ENCODE results near the gene PTPRC.
"Not testable (repeated sequence)": the region's sequence is repeated elsewhere in the genome, so short reads cannot be mapped to it uniquely, and the experiment has no call there.

Gene PTPRC, protein sequence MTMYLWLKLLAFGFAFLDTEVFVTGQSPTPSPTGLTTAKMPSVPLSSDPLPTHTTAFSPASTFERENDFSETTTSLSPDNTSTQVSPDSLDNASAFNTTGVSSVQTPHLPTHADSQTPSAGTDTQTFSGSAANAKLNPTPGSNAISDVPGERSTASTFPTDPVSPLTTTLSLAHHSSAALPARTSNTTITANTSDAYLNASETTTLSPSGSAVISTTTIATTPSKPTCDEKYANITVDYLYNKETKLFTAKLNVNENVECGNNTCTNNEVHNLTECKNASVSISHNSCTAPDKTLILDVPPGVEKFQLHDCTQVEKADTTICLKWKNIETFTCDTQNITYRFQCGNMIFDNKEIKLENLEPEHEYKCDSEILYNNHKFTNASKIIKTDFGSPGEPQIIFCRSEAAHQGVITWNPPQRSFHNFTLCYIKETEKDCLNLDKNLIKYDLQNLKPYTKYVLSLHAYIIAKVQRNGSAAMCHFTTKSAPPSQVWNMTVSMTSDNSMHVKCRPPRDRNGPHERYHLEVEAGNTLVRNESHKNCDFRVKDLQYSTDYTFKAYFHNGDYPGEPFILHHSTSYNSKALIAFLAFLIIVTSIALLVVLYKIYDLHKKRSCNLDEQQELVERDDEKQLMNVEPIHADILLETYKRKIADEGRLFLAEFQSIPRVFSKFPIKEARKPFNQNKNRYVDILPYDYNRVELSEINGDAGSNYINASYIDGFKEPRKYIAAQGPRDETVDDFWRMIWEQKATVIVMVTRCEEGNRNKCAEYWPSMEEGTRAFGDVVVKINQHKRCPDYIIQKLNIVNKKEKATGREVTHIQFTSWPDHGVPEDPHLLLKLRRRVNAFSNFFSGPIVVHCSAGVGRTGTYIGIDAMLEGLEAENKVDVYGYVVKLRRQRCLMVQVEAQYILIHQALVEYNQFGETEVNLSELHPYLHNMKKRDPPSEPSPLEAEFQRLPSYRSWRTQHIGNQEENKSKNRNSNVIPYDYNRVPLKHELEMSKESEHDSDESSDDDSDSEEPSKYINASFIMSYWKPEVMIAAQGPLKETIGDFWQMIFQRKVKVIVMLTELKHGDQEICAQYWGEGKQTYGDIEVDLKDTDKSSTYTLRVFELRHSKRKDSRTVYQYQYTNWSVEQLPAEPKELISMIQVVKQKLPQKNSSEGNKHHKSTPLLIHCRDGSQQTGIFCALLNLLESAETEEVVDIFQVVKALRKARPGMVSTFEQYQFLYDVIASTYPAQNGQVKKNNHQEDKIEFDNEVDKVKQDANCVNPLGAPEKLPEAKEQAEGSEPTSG (N-terminal part only)

DNA sequence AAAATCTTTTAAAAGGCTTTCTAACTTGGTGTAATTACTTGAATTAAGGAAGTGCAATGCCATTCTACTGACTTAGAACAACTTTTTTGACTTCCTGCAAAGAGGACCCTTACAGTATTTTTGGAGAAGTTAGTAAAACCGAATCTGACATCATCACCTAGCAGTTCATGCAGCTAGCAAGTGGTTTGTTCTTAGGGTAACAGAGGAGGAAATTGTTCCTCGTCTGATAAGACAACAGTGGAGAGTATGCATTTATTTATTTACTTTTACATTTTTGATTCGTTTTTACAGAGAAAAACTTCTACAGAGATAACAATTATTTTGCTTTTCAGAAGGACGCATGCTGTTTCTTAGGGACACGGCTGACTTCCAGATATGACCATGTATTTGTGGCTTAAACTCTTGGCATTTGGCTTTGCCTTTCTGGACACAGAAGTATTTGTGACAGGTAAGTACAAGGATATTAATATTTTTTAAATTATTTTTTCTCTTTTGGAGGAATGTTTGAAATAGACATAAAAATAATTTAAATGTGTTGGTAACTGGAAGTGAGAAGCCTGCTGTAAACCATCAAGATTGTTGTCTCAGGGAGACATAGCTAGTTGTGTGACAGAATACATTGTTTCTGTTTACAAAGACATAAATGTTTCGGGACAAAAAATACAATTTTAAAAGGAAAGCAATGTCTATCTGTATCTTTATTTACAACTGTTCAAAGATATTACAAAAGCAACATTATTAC is at the start of gene PTPRC:
Gene PTPRC, plus strand, starts transcription at position 147 of the 742 bp plus-strand sequence. Its CDS starts 229 bp downstream, at position 376.
- no peak for DNase-seq

DNA sequence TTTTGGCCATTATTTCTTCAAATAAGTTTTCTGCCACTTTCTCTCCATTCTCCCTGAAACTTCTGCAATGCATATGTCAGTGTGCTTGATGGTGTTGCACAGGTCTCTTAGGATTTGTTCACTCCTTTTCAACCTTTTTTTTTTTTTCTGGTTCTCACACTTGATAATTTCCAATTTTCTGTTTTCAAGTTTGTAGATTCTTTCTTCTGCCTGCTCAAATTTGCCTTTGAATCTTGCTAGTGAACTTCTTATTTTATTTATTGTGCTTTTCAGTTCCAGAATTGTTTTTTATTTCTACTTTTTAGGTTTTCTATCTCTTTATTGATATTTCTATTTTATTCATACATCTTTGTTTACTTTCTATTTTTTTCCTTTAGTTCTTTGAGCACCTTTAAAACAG is 48.4 kb upstream of the PTPRC start:
- no peak for DNase-seq

DNA sequence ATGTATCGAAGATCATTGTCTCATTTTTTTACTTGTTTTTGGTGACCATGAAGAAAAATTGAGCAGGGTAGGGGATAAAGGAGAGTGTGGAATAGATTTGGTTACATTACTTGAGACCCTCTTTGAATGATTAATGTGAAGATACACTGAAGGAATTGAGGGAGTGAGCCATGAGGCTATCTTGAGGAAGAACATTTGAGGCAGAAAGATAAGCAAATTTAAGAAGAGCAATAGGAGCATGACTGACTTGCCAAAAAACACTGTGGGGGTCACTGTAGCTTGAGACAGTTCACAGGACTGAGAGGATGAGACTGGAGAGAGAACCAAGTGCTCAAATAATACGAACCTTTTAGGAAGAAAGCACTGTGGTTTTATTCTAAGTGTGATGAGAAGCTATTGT is 43.1 kb upstream of the PTPRC start:
- no peak for DNase-seq

DNA sequence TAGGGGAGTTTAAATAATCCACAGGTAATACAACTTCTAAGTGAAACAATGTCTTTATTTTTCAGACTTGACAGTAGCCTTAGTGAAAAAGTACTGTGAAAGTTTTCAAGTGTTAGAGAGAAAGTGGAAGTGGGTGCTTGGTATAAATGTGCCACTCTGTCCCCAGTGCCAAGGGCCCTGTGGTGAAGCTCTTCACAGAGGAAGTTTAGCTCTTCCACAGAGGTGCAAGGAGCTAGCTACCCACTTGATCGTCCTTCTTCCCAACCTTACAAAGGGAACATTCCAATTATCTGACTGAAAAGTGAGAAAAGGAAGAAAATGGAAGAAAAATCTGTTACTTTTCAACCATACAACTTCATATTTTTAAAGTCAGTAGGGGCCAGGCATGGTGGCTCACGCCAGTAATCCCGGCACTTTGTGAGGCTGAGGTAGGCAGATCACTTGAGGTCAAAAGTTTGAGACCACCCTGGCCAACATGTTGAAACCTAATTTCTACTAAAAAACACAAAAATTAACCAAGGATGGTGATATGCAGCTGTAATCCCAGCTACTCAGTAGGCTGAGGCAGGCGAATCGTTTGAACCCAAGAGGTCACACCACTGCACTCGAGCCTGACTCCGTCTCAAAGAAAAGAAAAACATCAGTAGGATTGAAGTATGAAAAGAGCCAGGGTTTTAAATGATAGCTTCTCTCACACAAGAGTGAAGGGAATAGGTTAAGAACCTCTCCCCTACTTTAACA is 41.0 kb upstream of the PTPRC start:
- no peak for DNase-seq

DNA sequence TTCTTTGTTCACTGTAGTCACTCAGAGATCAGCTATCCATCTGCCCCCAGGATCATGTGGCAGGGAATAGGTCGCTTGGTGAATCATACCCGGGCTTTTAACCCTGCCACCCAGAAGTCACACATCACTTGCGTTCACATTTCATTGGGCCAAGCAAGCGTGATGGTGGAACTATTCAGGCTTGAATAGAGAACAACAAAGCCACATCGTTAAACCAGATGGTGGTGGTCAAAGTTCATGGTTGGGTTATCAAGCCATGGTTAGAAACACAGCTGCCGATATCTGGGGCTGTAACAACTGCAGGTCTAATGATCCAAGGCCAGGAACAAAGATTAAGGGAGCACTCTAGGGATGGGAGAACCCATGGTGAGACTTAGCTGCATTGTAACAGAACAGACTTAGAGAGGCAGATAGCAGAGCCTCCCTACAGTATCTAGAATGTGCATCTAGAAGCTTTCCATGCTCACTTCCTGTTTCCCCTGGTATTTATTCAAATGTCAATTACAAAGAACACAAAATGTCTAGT is 40.0 kb upstream of the PTPRC start:
- DNase-seq: no peak

DNA sequence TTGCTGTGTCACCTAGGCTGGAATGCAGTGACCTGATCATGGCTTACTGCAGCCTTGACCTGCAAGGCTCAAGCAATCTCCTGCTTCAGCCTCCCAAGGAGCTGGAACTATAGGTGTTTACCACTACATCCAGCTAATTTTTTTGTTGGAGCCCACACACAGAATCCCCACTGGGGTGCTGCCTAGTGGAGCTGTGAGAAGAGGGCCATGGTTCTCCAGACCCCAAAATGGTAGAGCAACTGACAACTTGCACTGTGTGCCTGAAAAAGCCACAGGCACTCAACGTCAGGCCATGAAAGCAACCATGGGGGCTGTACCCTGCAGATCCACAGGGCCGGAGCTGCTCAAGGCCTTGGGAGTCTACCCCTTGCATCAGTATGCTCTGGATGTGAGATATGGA is 39.1 kb upstream of the PTPRC start:
- no peak for DNase-seq

DNA sequence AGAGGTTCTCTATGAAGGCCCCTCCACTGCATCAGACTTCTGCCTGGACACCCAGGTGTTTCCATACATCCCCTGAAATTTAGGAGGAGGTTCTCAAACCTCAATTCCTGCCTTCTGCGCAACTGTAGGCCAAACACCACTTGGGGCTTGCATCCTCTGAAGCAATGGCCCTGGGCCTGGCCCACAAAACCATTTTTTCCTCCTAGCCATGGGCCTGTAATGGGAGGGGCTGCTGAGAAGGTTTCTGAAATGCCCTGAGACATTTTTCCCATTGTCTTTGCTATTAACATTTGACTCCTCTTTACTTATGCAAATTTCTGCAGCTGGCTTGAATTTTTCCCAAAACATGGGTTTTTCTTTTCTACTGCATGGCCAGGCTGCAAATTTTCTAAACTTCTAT is 37.9 kb upstream of the PTPRC start:
- no peak for DNase-seq

DNA sequence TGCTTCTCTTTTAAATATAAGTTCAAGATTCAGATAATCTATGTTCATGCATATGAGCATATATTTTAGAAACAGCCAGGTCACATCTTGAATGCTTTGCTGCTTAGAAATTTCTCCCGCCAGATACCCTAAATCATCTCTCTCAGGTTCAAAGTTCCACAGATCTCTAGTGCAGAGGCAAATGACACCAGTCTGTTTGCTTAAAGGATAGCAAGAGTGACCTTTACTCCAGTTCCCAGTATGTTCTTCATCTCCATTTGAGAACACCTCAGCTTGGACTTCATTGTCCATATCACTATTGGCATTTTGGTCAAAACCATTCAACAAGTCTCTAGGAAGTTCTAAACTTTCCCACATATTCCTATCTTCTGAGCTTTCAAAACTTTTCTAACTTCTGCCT is 37.5 kb upstream of the PTPRC start:
- not testable (repeated sequence) for DNase-seq

DNA sequence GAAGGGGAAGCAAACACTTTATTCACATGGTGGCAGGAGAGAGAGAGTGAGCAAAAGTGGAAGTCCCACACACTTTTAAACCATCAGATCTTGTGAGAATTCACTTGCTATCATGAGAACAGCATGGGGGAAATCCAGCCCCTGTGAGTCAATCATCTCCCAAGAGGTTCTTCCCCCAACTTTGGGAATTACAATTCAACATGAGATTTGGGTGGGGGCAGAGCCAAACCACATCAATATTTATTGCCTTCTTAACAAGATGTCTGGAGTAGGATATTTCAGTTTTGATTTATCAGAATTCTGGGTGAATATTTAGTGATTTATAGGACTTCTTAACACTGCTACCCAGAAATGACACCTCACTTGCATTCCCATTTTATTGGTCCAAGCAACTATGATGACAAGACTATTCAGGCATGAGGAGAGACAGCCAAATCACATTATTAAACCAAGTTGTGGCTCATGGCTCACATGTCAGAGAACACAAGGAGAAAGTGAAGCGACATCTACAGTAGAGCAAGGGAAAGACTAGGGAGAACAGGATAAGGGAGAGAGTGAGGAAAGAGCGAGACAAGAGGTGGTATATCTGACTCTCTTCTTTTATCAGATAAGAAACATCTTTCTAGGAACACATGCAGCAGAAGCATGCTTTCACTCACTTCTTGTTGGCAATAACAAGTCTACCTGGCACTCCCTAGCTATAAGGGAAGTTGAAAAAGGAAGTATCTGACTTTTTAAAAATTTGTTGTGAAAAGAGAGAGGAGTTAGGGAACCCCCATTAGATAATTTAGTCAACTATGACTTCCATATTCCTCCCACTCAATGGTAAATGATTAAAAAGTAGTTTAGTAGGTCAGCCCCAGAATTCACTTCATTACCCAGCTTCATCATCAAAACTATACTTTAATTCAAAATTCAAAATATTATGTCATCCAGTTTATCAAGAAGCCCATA is 36.6 kb upstream of the PTPRC start:
- DNase-seq: no peak

DNA sequence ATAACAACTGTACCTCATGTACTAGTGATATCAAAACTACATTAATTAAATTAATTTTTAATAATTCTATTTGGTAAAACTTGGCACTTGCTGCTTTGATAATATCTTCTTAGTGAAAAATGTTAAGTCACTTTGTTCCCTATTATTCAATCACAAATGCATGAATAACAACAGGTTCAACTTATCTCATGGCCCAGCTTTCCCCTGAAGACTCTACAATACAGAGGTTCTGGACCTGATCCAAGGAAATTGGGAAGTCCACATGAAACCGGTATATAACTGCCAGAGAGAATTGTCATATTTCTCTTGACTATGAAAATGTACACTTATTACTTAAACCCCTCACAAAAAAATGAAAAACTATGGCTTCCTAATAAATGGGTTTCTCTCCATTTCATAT is 33.9 kb upstream of the PTPRC start:
- no peak for DNase-seq

DNA sequence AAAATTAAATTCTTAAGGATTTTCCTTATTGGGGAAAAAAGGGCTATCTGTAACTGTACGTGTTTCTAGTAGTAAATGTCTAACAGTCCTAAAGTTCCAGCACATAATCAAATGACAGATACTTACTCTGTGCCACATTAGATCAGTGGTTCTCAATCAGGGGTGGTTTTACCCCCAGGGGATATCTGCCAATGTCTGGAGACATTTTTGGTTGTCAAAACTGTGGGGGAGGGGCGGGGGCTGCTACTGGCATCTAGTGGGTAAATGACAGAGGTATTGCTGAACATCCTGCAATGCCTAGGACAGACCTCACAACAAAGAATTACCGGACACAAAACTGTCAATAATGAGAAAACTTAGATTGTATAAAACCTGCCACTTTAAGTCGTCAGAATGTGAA is 33.4 kb upstream of the PTPRC start:
- no peak for DNase-seq

DNA sequence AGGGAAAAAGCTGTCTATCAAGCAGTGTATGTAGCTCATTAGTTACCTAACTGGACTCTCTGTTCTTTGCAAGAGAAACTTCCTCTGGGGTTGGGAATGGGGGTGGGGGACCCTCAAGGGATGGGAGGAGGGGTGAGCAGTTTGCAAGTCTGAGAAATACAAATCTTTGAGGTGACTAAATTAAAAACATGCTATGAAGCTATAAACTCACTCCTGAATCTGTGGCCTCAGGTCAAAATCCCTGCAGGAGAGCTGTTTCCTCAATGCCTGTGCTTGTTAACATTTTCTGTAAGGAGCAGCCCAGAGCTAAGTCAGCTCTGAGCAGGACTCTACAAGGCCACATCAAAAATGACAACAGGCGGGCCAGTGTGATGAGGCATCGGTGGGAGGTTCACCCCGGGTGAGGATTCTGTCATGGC is 32.8 kb upstream of the PTPRC start:
- DNase-seq: no peak

DNA sequence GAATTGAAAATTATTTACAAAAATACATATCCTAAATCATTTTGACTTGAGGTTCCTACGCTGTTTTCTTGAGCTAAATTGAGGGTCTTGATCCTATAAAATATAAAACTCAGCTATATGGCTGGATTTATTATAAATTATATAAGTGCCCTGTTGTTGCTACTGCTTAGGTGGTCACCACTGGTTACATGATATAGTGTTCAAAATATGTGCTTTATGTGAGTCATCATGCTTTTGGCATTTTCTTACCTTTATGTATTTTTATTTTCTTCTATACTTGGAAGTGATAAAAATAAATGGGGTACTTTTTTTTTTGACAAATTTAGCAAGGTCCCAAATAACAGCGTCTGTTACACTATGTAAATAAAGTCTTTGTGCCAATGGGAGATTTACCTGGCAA is 31.1 kb upstream of the PTPRC start:
- no peak for DNase-seq

DNA sequence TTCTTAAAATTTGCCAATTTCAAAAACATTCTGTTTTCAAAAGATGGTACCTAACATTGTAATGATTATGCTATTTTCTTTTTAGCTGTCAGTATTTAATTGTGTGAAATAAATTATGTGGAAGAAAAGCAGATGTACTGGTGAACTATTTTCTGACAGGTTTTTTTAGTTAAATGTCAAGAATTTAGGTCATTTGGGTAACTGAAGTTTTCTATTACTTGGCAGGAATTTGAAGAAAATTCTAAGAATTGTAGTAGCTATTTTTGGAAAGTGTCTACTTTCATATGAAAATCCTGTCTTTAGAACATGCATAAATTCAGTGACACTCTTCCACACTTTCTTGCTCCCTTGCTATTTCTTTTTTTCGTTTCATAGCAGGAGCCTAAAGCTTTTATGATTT is 28.5 kb upstream of the PTPRC start:
- no peak for DNase-seq

DNA sequence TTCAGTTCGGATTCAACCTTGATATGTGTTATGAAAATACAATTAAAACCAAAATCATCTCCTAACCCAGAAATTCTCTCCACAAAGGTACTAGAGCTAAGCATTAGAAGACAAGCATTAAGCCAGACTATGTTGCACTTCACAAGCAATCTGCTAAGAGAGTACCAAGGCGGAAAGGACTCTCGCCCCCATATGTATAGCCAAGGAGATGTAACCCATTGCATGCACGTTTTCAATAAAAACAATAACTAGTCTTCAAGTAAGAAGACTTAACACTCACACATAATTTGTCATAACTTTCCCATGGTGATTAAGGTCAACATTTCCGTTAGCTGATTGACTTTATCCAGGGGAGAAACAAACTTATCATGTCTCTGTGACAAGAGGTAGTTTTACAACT is 27.6 kb upstream of the PTPRC start:
- no peak for DNase-seq

DNA sequence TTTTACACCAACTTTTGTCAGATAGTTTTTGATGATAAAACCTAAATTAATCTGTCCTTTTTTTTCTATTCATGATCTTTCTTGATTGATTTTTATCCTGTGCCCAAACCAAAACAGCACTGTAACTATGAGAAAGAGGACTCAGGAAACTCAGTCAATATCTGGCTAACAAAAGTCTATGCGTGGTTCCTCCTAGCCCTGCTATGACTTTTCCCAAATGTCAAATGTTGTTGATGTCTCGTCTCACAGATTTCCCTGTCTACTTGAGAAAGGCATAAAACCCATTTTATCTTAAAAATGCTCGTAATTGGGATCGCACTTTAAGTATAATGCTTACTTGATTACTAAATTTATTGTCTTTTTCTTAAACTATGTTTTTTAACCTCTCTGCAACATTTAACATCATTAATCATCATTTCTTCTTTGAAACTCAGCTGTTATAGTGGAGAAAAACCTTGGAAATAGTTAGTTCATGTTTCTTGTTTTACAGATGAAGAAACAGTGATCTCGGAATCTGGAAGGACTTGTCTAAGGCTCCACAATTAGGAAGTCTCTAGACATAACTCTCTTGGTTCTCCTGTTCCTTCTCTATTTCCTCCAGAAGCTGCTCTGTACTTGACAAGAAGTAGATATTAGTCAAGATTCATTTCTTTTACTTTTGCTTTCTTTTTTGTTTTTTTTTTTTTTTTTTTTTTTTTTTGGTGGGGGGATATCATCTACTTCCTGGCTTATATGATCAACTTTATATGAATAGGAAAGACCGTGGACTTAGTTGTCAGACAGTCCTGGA is 26.2 kb upstream of the PTPRC start:
- no peak for DNase-seq

DNA sequence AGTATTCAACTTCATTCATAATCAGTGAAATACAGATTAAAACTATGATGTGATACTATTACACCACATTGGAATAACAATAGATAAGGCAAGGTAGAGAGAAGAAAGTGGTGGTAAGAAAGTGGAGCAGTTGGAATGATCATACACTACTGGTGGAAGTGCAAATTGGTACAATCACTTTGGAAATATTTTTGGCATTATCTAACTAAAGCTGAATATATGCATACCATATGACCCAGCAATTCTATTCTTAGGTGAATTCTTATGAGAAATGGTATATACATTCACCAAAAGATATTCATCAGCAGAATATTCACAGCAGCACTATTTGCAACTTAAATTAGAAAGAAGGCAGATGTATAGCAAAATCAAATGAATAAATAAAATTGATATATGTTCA is 21.4 kb upstream of the PTPRC start:
- DNase-seq: no peak

DNA sequence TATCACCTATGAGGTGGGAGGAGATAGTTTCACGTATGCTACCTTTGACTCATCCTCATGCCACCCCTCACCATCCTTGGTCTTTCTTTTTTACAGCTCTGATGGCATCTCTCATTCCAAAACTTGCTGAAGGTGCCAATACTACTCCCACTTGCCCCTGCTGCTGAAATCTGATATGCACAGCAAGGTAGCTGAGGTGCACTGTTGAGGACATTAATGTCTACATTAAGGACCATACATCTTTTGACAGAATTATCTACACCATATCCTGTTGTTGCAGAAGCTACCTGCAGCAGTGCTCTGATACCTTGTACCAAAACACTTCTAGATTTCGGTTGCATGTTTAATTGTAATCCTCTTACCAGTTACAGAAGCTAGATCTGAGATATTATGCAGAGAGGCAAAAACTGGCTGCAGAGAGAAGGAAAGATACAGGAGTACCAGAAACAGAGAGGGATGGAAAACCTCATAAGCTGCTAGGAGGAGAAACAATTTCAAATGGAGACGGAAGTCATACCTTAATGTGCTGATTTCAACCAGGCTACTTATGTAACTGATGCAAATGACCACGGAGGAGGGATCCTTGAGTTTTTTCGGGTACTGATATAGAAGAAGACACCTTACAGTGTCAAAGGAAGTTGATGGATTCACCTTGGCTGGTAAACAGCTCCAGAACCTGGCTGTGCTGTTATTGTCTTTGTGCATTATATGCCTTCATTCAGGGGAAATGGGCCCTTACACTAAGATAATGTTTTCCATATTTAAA is 19.3 kb upstream of the PTPRC start:
- no peak for DNase-seq

DNA sequence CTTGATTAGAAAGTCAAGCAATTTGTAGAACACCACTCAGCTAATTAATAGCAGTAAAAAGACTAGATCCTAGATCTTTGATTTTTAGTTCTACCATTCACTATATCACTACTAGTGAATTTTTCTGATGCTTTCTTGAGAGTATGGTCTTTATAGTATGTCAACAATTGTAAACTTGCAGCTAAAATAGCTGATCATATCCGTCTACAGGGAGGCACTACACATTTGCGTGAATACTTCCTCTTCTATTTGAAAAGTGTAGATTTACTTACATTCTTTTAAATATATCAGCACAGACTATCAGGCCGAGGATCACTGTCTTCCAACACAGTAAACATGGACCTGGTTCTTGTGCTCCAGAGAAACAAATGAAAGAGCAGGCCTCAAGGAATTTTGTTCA is 18.6 kb upstream of the PTPRC start:
- DNase-seq: no peak

Measured in NCI-H1694 (cell line).